HFF-Myc (cell line): ENCODE measurements around the gene SYT15.
"Not testable (repeated sequence)": the region's sequence is repeated elsewhere in the genome, so short reads cannot be mapped to it uniquely, and the experiment has no call there.

Experiments
- DNase-seq: peaks from one replicate; pipeline ENCODE4 v3.0.0-alpha.2; 2011; ENCODE audit warnings: low read depth; ENCODE audit errors: extremely low read depth
- H3K4me3 ChIP-seq: replicated peaks from 2 replicates; pipeline ENCODE4 v1.5.1; 2011; ENCODE audit warnings: low read depth, mild to moderate bottlenecking, control low read depth, low read length

The SYT15 gene

GRCh38 chr10:46593307-46593706 lies 14.4 kb downstream of the SYT15 start:
- H3K4me3 ChIP-seq, DNase-seq: not testable (repeated sequence)

DNA sequence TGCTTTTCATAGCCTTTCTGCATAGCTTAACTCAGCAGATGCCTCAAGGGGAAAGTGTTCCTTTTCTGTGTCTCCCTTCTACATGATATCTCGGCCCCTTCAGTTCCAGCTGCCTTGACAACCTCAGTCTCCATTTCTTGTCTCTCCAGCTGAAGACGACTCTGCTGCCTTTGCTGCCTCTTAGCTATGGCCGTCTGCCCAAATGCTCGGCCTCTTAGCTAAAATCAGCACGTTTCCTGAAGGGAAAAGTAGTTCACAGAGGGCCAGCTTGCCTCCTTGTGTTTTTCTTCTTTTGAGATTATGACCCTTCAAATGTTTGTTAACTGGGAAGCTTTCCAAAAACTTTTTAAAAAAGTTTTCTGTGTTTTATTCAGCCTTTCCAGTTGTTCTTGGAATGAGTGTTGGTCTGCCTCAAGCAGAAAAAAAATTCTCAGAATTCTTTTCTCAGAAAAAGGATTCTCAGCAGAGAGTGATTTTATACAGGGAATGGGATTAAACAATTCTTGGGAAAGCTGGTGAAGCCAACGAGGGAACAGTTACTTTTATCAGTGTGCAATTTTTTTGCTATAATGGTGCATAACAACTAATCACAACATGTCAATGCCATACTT lies 15.6 kb downstream of the SYT15 start:
- H3K4me3 ChIP-seq, DNase-seq: not testable (repeated sequence)

GRCh38 chr10:46596570-46596969 lies 17.6 kb downstream of the SYT15 start:
- not testable (repeated sequence) for DNase-seq

GRCh38 chr10:46597616-46598246 lies 18.8 kb downstream of the SYT15 start:
- DNase-seq, result not testable (repeated sequence)
- H3K4me3 ChIP-seq, result 0 out of 2 replicates have a peak overlapping the region, but pooled peaks have one; percentile 4

More at GRCh38 chr10:46596570-46596969, 17.6 kb downstream of the SYT15 start:
- H3K4me3 ChIP-seq, result not testable (repeated sequence)

GRCh38 chr10:46600516-46600915 lies 21.6 kb downstream of the SYT15 start:
- DNase-seq, H3K4me3 ChIP-seq: not testable (repeated sequence)

DNA sequence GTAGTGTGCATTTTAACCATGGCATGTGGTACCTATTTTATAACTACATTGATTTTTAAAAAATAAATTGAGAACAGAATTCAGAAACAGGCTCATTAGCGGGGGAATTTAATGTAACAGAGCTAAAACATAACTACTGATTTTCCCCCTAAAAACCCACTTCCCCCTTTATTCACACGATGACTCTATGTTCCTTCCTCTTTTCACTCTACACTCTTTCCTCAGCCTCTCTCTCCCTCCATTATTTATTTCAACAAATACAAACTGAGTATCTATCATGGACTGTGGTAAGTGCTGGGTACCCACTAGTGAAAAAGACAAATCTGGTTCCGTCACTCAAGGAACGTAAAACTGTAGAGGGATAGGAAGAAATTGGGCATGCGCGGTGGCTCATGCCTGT lies 36.6 kb downstream of the SYT15 start:
- DNase-seq, H3K4me3 ChIP-seq: not testable (repeated sequence)

- DNase-seq, H3K4me3 ChIP-seq: not testable (repeated sequence)
Observed at GRCh38 chr10:46616227-46616626, 37.3 kb downstream of the SYT15 start.

GRCh38 chr10:46617134-46617533 lies 38.2 kb downstream of the SYT15 start:
- H3K4me3 ChIP-seq, DNase-seq: not testable (repeated sequence)

- not testable (repeated sequence) for H3K4me3 ChIP-seq, DNase-seq
Observed at GRCh38 chr10:46617913-46618312, 39.0 kb downstream of the SYT15 start.

DNA sequence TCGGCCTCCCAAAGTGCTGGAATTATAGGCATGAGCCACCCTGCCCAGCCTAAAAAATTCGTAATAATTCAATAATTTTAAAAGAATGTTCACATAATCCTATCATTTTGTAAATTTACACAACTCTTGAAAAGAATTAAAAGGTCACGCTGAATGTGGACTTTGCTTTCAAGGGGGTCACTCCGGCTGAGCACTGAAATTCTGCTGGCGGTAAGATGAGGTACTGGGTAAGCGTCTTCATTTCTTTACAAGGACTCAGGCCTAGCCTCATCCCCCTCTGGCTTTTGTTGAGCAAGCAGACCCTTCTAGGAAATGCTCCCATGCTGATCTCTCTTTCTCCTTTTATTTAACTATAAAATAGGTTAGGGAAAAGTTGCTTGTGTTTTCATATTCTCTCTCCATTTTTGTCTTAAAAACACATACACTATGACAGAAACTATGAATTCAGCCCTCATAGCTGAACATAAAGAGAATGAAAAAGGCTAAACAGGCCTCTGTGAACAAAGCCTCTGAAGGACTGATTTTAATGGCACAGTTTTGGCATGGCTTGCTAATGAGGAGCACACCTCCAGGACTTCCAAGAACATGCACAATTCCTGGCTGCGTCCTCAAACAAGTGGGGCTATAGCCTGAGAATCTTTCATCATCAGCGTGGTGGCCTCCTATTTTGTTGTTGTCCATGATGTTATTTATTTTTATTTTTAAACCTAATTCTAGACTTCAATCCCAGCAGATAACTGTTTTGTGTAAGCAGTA lies 45.1 kb downstream of the SYT15 start:
- DNase-seq, H3K4me3 ChIP-seq: not testable (repeated sequence)

DNA sequence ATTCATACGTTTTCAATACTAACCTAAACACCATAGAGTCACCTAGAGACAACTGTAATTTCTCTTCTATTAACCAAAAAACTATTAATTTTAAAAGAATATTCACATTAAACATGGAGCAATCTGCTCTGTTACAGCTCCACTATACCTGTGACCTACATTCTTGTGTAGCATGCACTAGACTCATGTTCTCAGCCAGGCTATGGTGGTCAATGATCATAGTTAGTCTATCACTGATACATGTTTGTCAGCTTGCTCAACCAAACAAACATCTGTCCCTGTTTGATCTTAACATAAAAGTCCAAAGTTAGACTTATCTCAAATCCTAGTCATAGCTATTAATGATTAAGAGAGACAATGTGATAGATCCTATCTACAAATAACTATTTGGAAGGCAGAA lies 50.9 kb downstream of the SYT15 start:
- not testable (repeated sequence) for DNase-seq, H3K4me3 ChIP-seq

DNA sequence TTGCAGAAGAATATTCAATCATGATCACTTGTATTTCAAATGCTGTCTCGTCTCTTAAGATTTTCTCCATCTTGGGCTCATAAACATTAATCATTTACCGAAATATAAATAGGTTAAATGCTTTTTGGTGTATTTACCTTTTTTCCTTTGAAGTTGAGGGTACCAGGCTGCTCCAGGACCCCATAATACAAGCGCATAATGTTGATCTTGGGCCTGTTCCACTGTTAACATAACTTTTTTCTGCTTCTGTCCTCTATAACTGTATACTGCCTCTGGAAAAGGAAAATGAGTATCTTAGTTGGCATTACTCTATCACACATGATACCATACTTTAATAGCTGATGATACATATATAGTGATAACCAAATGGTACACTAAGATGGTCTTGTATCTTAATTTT lies 51.9 kb downstream of the SYT15 start:
- not testable (repeated sequence) for DNase-seq, H3K4me3 ChIP-seq

DNA sequence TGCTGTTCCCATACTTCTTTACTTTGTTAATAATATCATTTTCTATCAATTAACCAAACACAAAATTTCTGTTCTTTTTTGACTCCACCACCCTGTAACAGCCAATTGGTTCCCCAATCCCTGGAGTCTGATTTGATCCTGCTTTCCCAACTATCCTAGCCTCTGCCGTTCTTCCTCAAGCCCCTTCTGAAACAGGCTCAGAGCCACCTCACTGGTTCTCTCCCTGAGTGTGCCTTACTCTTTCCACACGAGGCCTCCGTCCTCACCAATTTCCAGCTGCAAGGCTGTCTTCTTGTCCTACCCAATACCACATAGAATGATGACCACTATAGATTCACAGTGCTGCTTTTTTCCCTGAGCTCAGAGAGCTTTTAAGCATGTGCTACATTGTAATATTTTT lies 52.8 kb downstream of the SYT15 start:
- not testable (repeated sequence) for DNase-seq, H3K4me3 ChIP-seq

DNA sequence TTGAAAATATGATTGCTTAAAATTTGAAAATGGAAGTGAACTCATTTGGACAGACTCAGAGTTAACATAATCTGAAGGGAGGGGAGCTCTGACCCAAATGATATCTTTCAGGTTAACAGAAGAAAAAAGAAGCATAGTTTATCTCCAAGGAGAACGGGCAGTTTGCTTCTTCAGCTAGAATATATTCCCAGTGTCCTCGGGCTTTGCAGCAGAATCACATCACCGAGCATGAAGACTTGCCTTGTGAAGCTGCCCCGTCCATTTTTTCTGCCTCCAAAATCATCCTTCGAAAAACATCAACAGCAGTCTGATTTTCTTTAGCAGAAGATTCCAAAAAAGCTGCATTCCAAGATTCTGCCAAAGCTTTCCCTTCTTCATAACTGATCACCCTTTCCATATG lies 55.8 kb downstream of the SYT15 start:
- not testable (repeated sequence) for DNase-seq, H3K4me3 ChIP-seq

- not testable (repeated sequence) for H3K4me3 ChIP-seq, DNase-seq
Observed at GRCh38 chr10:46635364-46635959, 56.5 kb downstream of the SYT15 start.

DNA sequence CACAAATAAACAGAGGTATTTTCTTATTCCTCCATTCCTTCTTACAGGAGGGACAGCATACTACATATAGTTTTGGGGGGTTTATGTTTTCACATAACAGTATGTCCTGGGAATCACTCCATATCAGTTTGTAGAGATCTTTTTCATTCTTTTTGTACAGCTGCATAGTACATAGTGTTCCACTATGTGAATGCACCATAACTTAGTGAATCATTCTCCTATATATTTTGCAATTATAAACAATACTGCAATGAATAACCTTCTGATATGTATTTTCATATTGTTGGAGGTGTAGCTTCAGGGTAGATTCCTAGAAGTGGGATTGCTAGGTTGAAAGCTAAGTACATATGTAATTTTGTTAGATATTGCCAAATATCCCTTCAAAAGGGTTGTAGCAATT lies 61.1 kb downstream of the SYT15 start:
- DNase-seq, H3K4me3 ChIP-seq: not testable (repeated sequence)
